Neuronal stem cell (in vitro differentiated cells): ENCODE results near the gene MBTPS1.

Experiments
- DNase-seq: peaks from one replicate; pipeline ENCODE4 v3.0.0-alpha.2; 2013; ENCODE audit warnings: low spot score
- H2AFZ ChIP-seq: one replicate; pipeline ENCODE4 v1.6.1; 2013; ENCODE audit warnings: mild to moderate bottlenecking, low read length, inconsistent platforms
- H2AK5ac ChIP-seq: 2 replicates; pipeline ENCODE4 v1.6.1; 2013; ENCODE audit warnings: low read depth, mild to moderate bottlenecking, inconsistent platforms, low read length, moderate library complexity, mixed read lengths
- H2BK120ac ChIP-seq: 2 replicates; pipeline ENCODE4 v1.6.1; 2013; ENCODE audit warnings: low read depth, mild to moderate bottlenecking, inconsistent platforms, low read length, moderate library complexity, mixed read lengths
- H2BK12ac ChIP-seq: one replicate; pipeline ENCODE4 v1.6.1; 2013; ENCODE audit warnings: low read length, inconsistent platforms
- H2BK15ac ChIP-seq: 2 replicates; pipeline ENCODE4 v1.6.1; 2013; ENCODE audit warnings: mild to moderate bottlenecking, low read length, inconsistent platforms, mixed read lengths
- H2BK5ac ChIP-seq: one replicate; pipeline ENCODE4 v1.6.1; 2013; ENCODE audit warnings: inconsistent platforms, mild to moderate bottlenecking, low read length, moderate library complexity
- H3K14ac ChIP-seq: one replicate; pipeline ENCODE4 v1.6.1; 2013; ENCODE audit warnings: low read length, inconsistent platforms
- H3K18ac ChIP-seq: 2 replicates; pipeline ENCODE4 v1.6.1; 2013; ENCODE audit warnings: low read length, inconsistent platforms
- H3K23ac ChIP-seq: 2 replicates; pipeline ENCODE4 v1.6.1; 2013; ENCODE audit warnings: low read depth, mild to moderate bottlenecking, mixed read lengths, low read length, inconsistent platforms; ENCODE audit not compliant: poor library complexity
- H3K27ac ChIP-seq: replicated peaks from 3 replicates; pipeline ENCODE4 v1.5.1; 2013; ENCODE audit warnings: low read length, inconsistent platforms
- H3K27me3 ChIP-seq, 3 experiments: 2 replicates each; pipeline ENCODE4 v1.6.1; 2013; ENCODE audit warnings: low read length in 3 of 3, mild to moderate bottlenecking in 2 of 3, inconsistent platforms in 1 of 3, low read depth in 1 of 3, mixed read lengths in 1 of 3, moderate library complexity in 1 of 3; ENCODE audit not compliant: control insufficient read depth in 3 of 3, insufficient read depth in 3 of 3
- H3K36me3 ChIP-seq, 2 donors: replicated peaks in 1 of 2; 2 replicates each; pipeline ENCODE4 v1.6.1; 2013; ENCODE audit warnings: low read length in 2 of 2; ENCODE audit not compliant: control insufficient read depth in 2 of 2, insufficient read depth in 2 of 2
- H3K4ac ChIP-seq: 2 replicates; pipeline ENCODE4 v1.6.1; 2013; ENCODE audit warnings: inconsistent platforms, mild to moderate bottlenecking, low read length, moderate library complexity
- H3K4me1 ChIP-seq, 2 donors: 1 replicate in 1 of 2; 2 replicates in 1 of 2; pipeline ENCODE4 v1.6.1; 2013; ENCODE audit warnings: low read length in 2 of 2, low read depth in 1 of 2; ENCODE audit not compliant: control insufficient read depth in 2 of 2, insufficient read depth in 1 of 2
- H3K4me2 ChIP-seq: one replicate; pipeline ENCODE4 v1.6.1; 2013; ENCODE audit warnings: mild to moderate bottlenecking, low read length, inconsistent platforms; ENCODE audit not compliant: insufficient read depth, poor library complexity, severe bottlenecking
- H3K4me3 ChIP-seq, 2 donors: 2 replicates each; pipeline ENCODE4 v1.5.1; 2013; ENCODE audit warnings: low read length in 2 of 2, mild to moderate bottlenecking in 2 of 2, inconsistent platforms in 1 of 2, moderate library complexity in 1 of 2
- H3K79me1 ChIP-seq: one replicate; pipeline ENCODE4 v1.6.1; 2013; ENCODE audit warnings: low read depth, mild to moderate bottlenecking, inconsistent platforms, low read length, moderate library complexity
- H3K9ac ChIP-seq: one replicate; pipeline ENCODE4 v1.6.1; 2013; ENCODE audit warnings: mild to moderate bottlenecking, low read depth, low read length, inconsistent platforms; ENCODE audit not compliant: poor library complexity
- H3K9me3 ChIP-seq, 2 donors: replicated peaks in 1 of 2; 2 replicates each; pipeline versions ENCODE3 to v1.6.1; 2013; ENCODE audit warnings: low read length in 2 of 2, mild to moderate bottlenecking in 2 of 2, inconsistent platforms in 1 of 2, low read depth in 1 of 2, mixed read lengths in 1 of 2, moderate library complexity in 1 of 2; ENCODE audit not compliant: control insufficient read depth in 2 of 2, insufficient read depth in 1 of 2
- H4K8ac ChIP-seq: one replicate; pipeline ENCODE4 v1.6.1; 2013; ENCODE audit warnings: low read depth, mild to moderate bottlenecking, inconsistent platforms, low read length, moderate library complexity
- H4K91ac ChIP-seq: one replicate; pipeline ENCODE4 v1.6.1; 2013; ENCODE audit warnings: low read length, low read depth, mild to moderate bottlenecking, inconsistent platforms; ENCODE audit not compliant: poor library complexity
- WGBS, 2 donors: extraction: QIAGEN DNeasy Blood & Tissue Kit; methylation state at CpG; one replicate each; pipeline ENCODE4 v1.1.7; 2013; ENCODE audit warnings: missing lambda C conversion rate in 2 of 2, mixed read lengths in 1 of 2; ENCODE audit not compliant: insufficient read length in 2 of 2, insufficient replicate concordance in 1 of 2; ENCODE audit errors: extremely low coverage in 2 of 2; 5-methylcytosine and 5-hydroxymethylcytosine counted together

Gene MBTPS1

GRCh38 chr16:84081446-84081989, 35.2 kb downstream of the MBTPS1 start:
- no CpG with 5 or more reads among the region's 14 CpGs for WGBS, 2 donors
- H3K36me3 ChIP-seq, result peaks cover 43 to 93% of the 10 kb centered on the region in 2 donors
- no peak overlapping the region for H3K4me3 ChIP-seq
- H3K23ac ChIP-seq, result no peak overlapping the region
- no peak overlapping the region for H4K8ac ChIP-seq
- H3K4me1 ChIP-seq, result no peaks in the 10 kb centered on the region
- H3K79me1 ChIP-seq, result no peaks in the 10 kb centered on the region
- H3K9me3 ChIP-seq, result no peaks in the 10 kb centered on the region
- H2BK12ac ChIP-seq, result no peak overlapping the region
- no peak overlapping the region for H4K91ac ChIP-seq
- H2AFZ ChIP-seq, result no peak overlapping the region
- H3K9ac ChIP-seq, result peak overlapping the region; percentile 26
- H3K27me3 ChIP-seq, result no peaks in the 10 kb centered on the region
- H2AK5ac ChIP-seq, result no peak overlapping the region
- no peak overlapping the region for H3K4ac ChIP-seq
- H3K18ac ChIP-seq, result no peak overlapping the region
- no peak overlapping the region for H2BK120ac ChIP-seq
- H2BK15ac ChIP-seq, result no peak overlapping the region
- H2BK5ac ChIP-seq, result no peak overlapping the region
- H3K14ac ChIP-seq, result no peak overlapping the region
- no peak for DNase-seq
- H3K27ac ChIP-seq, result no peak overlapping the region
- H3K4me2 ChIP-seq, result no peak overlapping the region

- no peak overlapping the region for H2BK120ac ChIP-seq
- H2BK5ac ChIP-seq, result no peak overlapping the region
- H3K9me3 ChIP-seq, result no peaks in the 10 kb centered on the region
- no peak overlapping the region for H3K4me3 ChIP-seq
- no peak overlapping the region for H2AFZ ChIP-seq
- peaks cover 39 to 93% of the 10 kb centered on the region in 2 donors for H3K36me3 ChIP-seq
- no peak overlapping the region for H3K23ac ChIP-seq
- H2BK15ac ChIP-seq, result no peak overlapping the region
- H3K4me2 ChIP-seq, result no peak overlapping the region
- H4K8ac ChIP-seq, result no peak overlapping the region
- no peak for DNase-seq
- WGBS, 2 donors, result no CpG with 5 or more reads among the region's 6 CpGs
- H3K14ac ChIP-seq, result no peak overlapping the region
- no peak overlapping the region for H3K9ac ChIP-seq
- no peaks in the 10 kb centered on the region for H3K79me1 ChIP-seq
- H4K91ac ChIP-seq, result no peak overlapping the region
- H3K18ac ChIP-seq, result no peak overlapping the region
- H2BK12ac ChIP-seq, result no peak overlapping the region
- no peaks in the 10 kb centered on the region for H3K4me1 ChIP-seq
- no peak overlapping the region for H3K4ac ChIP-seq
- no peak overlapping the region for H3K27ac ChIP-seq
- no peak overlapping the region for H2AK5ac ChIP-seq
- no peaks in the 10 kb centered on the region for H3K27me3 ChIP-seq
Measured at GRCh38 chr16:84080813-84081212, 35.9 kb downstream of the MBTPS1 start.

- no peak overlapping the region for H2BK5ac ChIP-seq
- no peak overlapping the region for H3K18ac ChIP-seq
- H3K4me1 ChIP-seq, result no peaks in the 10 kb centered on the region
- H2BK12ac ChIP-seq, result no peak overlapping the region
- no peak overlapping the region for H3K27ac ChIP-seq
- H3K4ac ChIP-seq, result no peak overlapping the region
- no peaks in the 10 kb centered on the region for H3K27me3 ChIP-seq
- H3K23ac ChIP-seq, result no peak overlapping the region
- peaks cover 39 to 95% of the 10 kb centered on the region in 2 donors for H3K36me3 ChIP-seq
- H3K9ac ChIP-seq, result no peak overlapping the region
- H3K9me3 ChIP-seq, result no peaks in the 10 kb centered on the region
- no peak overlapping the region for H2BK15ac ChIP-seq
- H2AK5ac ChIP-seq, result no peak overlapping the region
- no peaks in the 10 kb centered on the region for H3K79me1 ChIP-seq
- no CpG with 5 or more reads among the region's 8 CpGs for WGBS, 2 donors
- H3K14ac ChIP-seq, result no peak overlapping the region
- no peak overlapping the region for H3K4me2 ChIP-seq
- no peak overlapping the region for H4K8ac ChIP-seq
- no peak overlapping the region for H2BK120ac ChIP-seq
- H3K4me3 ChIP-seq, result no peak overlapping the region
- H2AFZ ChIP-seq, result no peak overlapping the region
- no peak overlapping the region for H4K91ac ChIP-seq
- no peak for DNase-seq
Measured at GRCh38 chr16:84080378-84080777, 36.4 kb downstream of the MBTPS1 start.

- Histone ChIP-seq H3K27ac (no peak overlapping the region), H3K9me3 (no peaks in the 10 kb centered on the region), H3K36me3 (peaks cover 46 to 96% of the 10 kb centered on the region in 2 donors), H2BK15ac (no peak overlapping the region), H3K79me1 (no peaks in the 10 kb centered on the region), H3K4me2 (no peak overlapping the region), H3K18ac (no peak overlapping the region), H2BK12ac (no peak overlapping the region), H3K23ac (no peak overlapping the region), H3K4me3 (no peak overlapping the region), H2AK5ac (no peak overlapping the region), H3K9ac (no peak overlapping the region), H4K8ac (no peak overlapping the region), H3K4ac (no peak overlapping the region), H3K4me1 (no peaks in the 10 kb centered on the region), H2AFZ (no peak overlapping the region), H3K27me3 (no peaks in the 10 kb centered on the region), H2BK5ac (no peak overlapping the region), H3K14ac (no peak overlapping the region), H2BK120ac (no peak overlapping the region), H4K91ac (no peak overlapping the region)
- no peak for DNase-seq
- WGBS, 2 donors, result no CpG with 5 or more reads among the region's 6 CpGs
Measured at GRCh38 chr16:84079664-84080063, 37.1 kb downstream of the MBTPS1 start.
